Stimulated activated CD8-positive, alpha-beta memory T cell treated with anti-CD3 and anti-CD28 coated beads, Interleukin-15, amount 100 ng/mL, for 48 hours (primary cell): ENCODE data around the gene KRTAP5-6.

Experiments
- DNase-seq, 2 donors: peaks; one replicate each; pipeline ENCODE4 v3.0.0-alpha.2; 2020; ENCODE audit warnings: low read depth in 2 of 2

Gene KRTAP5-6

GRCh38 chr11:1733716-1734640, 37.0 kb downstream of the KRTAP5-6 start:
- no peak for DNase-seq

DNA sequence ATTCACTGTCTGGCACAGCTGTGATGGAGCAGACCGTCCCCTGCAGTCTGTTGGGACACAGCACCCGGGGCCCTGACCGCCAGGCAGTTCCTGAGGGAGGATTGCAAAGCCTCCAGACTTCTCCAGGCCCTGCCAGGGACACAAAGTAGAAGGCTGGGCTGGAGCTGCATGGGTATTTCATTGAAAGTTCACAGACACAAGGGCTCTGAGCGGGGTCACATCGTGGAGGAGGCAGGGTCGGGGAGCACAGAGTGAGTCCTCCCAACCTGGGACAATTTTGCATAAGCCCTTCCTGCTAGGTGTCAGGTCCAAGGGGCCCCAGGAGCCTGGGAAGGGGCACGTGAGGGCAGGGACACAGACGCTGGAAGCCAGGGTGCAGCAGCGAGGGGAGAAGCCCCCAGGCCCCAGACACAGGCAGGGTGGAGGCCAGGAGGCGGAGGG, 37.7 kb downstream of the KRTAP5-6 start:
- DNase-seq = no peak

DNA sequence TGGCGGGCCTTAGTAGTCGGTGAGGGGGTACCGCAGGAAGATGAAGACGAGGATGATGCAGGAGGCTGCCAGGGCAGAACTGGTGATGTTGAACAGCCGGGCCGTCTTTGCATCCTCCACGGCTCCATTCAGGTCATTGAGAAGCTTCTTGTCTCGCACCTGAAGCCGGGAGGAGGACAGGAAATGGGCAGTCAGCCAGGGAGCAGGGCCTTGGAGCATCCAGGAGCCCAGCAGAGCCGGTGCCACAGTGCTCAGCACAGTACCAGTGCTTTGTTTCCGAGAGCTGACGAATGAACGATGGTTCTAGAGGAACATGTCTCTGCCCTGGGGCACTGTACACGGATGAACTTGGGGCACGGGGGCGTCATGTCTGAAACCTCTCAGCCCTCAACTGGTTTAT, 38.3 kb downstream of the KRTAP5-6 start:
- no peak for DNase-seq

DNA sequence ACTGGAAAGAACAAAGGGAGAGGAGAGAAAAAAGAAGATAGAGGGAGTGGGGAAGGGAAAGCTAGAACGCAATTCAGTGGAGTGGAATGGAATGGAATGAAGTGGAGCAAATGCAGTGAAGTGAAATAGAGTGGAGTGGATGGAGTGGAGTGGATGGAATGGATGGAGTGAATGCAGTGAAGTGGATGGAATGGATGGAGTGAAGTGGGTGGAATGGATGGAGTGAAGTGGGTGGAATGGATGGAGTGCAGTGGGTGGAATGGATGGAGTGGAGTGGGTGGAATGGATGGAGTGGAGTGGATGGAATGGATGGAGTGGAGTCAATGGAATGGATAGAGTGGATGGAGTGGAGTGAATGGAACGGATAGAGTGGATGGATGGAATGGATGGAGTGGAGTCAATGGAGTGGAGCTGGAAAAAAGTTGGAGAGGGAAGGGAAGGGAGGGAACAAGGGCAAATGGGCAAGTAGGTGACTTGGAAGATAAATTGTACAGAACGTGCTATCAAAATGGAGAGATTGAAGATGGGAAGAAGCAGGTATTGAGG, 39.5 kb downstream of the KRTAP5-6 start:
- DNase-seq = no peak

GRCh38 chr11:1737080-1737757, 40.2 kb downstream of the KRTAP5-6 start:
- no peak for DNase-seq

- no peak for DNase-seq
Measured at GRCh38 chr11:1738380-1738779, 41.4 kb downstream of the KRTAP5-6 start.

DNA sequence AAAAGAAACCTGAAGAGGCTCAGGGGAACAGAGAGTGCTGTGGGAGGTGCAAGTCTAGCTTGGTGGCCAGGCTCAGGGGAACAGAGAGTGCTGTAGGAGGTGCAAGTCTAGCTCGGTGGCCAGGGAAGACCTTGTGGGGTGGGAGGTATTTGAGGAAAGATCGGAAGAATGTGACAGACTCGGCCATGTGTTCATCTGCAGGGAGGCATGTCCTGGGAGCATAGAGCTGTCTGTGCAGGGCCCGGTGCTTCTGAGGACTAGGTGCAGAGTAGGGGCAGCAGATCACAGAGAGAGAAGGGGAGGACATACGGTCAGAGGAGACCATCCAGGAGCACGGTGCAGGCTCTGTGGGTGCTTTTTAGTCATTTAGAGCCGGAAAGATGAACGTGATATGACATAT, 42.6 kb downstream of the KRTAP5-6 start:
- no peak for DNase-seq

GRCh38 chr11:1740786-1741530, 44.0 kb downstream of the KRTAP5-6 start:
- DNase-seq = no peak

DNA sequence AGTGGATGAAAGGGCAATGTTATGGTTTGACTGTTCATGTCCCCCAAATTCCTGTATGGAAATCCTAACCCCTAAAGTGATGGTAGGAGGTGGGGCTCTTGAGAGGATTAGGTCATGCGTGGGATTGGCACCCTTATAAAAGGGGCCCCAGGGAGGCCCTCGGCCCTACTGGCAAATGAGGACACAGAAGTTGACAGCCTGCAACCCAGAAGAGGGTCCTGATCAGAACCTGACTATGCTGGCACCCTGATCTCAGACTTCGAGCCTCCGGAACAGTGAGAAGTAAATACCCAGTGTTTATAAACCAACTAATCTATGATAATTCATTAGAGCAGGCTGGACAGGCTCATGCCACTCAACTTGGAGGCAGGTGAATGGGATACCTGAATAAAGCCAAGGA, 44.7 kb downstream of the KRTAP5-6 start:
- DNase-seq = no peak

DNA sequence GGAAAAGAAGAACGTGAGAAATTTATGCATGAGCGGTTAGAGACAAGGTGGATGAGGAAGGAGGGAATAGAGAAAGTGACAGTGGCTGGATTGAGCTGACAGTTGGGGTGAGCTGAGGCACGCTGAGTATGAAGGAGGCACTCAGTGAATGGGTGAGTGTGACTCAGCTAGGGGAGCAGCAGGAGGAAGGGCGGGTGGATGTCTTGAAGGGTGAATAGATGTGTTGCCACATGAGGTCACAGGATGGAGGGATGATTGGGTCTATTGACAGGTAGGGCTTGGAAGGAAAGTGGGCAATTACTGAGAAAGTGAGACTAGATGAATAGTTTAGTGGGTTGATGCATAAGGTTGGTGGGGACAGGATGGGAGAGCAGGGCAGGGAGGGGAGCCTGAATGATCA, 45.4 kb downstream of the KRTAP5-6 start:
- no peak for DNase-seq

- DNase-seq = no peak
Measured at GRCh38 chr11:1742869-1743584, 46.0 kb downstream of the KRTAP5-6 start.

DNA sequence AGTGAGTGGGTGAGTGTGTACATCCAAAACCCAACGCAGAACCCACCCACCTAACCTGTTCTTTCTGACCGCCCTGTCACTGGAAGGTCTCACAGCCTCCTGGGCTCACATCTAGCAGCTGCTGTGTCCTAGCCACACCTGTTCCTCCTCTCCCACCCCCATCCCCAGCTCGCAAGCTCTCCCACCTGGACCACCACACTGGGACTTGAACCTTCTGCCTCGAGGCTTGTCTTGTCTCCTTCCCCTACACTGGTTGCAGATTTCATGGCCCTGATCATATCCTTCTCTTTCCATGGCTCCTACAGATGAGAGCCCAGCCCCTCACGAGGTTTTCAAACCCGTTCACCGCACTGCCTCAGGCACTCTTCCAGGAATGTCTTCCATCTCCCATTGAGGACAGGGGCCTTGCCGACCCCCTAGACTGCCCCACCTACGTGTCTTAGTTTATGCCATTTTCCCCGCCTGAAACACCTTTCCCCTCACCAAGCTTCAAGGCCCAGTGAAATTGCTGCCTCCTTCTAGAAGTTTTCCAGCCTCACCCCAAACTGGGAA, 46.7 kb downstream of the KRTAP5-6 start:
- no peak for DNase-seq

DNA sequence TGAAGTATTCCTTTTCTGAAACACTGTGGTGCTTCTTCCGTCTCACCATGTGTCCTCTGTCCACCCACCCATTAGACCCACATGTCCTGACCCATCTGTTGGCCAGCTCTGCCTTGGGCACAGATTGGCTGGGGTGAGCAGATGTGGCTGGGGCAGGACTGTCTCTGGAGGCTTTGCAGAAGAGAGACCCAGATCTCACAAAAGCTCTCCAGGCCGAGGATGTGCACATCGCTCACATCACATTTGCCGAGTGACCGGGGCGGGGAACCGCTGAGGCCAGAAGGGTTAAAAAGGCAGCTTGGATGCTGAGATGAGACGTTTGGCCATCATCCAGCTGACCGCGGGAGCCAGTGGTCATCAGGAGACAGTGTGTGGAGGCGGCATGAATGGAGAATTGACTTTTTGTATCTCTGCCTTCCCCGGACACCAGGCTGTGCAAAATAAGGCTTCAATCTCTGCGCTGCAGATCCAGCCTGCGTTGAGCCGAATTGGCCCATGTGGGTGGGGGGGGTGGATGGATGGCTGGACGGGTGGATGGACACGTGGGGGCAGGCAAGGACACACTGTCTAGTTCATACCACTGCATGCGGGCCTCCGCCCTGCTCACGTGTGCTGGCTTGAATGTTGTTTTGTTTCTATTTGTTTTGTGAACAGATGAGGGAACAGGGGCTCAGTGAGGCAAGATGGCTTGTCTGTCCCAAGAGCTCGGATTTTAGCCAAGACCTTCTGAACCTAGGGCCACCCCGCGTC, 47.3 kb downstream of the KRTAP5-6 start:
- no peak for DNase-seq

GRCh38 chr11:1744891-1745700, 48.1 kb downstream of the KRTAP5-6 start:
- no peak for DNase-seq

DNA sequence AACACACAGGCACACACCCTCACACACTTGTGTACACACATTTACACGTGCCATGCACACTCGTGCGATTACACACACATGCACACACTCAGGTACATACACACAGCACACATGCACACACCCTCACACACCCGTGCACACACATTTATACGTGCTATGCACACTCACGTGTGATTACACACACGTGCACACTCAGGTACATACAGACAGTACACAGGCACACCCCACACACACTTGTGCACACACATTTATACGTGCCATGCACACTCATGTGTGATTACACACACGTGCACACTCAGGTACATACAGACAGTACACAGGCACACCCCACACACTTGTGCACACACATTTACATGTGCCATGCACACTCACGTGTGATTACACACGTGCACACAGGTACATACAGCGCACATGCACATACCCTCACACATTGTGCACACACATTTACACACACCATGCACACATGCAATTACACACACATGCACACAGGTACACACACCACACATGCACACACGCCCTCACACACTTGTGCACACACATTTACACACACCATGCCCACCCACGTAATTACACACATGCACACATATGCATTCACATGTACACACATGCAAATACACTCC, 48.8 kb downstream of the KRTAP5-6 start:
- DNase-seq = no peak

DNA sequence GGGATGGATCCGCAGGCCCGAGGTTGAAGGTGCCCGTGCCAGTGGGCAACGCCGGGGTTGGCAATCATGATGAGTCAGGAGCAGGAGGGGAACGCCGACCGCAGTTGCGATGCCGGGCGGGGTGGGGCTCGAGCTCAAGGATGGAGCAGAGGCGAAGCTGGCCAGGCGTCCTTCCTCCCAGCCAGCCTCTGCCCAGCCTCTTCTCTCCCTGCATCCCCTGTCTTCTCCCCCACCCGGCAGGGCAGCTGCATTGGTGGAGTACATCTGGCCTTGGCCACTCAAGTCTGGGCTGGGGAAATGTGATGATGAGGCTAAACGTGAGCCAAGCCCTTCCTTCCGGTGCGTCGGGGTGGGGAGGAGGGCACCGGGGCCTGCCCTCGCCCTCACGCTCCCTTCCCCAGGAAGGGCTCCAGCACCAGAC, 49.5 kb downstream of the KRTAP5-6 start:
- no peak for DNase-seq

- no peak for DNase-seq
Measured at GRCh38 chr11:1746956-1747752, 50.2 kb downstream of the KRTAP5-6 start.
